Retinal pigment epithelial cell (primary cell): ENCODE data around the gene YJU2.
"Not testable (repeated sequence)": the region's sequence is repeated elsewhere in the genome, so short reads cannot be mapped to it uniquely, and the experiment has no call there.

Source experiments
- DNase-seq: peaks from one replicate; pipeline ENCODE4 v3.0.0-alpha.2; 2010; ENCODE audit warnings: low read depth
- H3K4me3 ChIP-seq: 2 replicates; pipeline ENCODE4 v1.5.1; 2011; ENCODE audit warnings: mild to moderate bottlenecking, low read length, control low read depth, moderate library complexity
- CTCF ChIP-seq: conservative IDR thresholded peaks from 2 replicates; pipeline ENCODE4 v1.5.1; 2011; ENCODE audit warnings: low read depth, low read length, control low read depth, inconsistent platforms

Gene YJU2

GRCh38 chr19:4228765-4229178 is 18.1 kb upstream of the YJU2 start:
- no peak overlapping the region for H3K4me3 ChIP-seq
- no peak for DNase-seq
- no peak for TF ChIP-seq CTCF

- DNase-seq = no peak
- H3K4me3 ChIP-seq = no peak within 1 kb of the TSS
- no peak for TF ChIP-seq CTCF
Measured at GRCh38 chr19:4229179-4229931, 17.5 kb upstream of the YJU2 start, which contains the start of gene EBI3. TSS of gene EBI3 (plus strand) at chr19:4229523. CDS start at chr19:4229551, 28 bp downstream.

DNA sequence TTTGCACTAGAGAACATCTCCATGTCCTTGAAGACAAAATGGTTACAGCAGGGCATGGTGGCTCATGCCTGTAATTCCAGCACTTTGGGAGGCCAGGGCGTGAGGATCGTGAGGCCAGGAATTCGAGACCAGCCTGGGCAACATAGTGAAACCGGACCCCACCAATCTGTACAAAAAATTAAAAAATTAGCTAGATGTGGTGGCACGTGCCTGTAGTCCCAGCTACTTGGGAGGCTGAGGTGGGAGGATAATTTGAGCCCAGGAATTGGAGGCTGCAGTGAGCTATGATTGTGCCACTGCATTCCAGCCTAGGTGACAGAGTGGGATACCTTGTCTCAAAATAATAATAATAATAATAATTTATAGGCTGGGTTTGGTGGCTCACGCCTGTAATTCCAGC is 16.6 kb upstream of the YJU2 start:
- DNase-seq, H3K4me3 ChIP-seq: not testable (repeated sequence)

- not testable (repeated sequence) for H3K4me3 ChIP-seq, DNase-seq
Measured at GRCh38 chr19:4231521-4231920, 15.4 kb upstream of the YJU2 start.

DNA sequence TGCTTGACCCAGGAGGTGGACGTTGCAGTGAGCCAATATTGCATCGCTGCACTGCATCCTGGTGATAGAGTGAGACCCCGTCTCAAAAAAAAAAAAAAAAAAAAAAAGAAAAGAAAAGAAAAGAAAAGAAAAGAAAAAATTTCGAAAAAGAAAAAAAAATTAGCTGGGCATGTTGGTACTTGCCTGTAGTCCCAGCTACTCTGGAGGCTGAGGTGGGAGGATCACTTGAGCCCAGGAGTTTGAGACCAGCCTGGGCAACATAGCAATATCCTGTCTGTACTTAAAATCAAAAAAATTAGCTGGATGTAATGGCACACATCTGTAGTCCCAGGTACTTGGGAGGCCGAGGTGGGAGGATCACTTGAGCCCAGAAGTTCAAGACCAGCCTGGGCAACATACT is 14.7 kb upstream of the YJU2 start:
- H3K4me3 ChIP-seq, DNase-seq: not testable (repeated sequence)

DNA sequence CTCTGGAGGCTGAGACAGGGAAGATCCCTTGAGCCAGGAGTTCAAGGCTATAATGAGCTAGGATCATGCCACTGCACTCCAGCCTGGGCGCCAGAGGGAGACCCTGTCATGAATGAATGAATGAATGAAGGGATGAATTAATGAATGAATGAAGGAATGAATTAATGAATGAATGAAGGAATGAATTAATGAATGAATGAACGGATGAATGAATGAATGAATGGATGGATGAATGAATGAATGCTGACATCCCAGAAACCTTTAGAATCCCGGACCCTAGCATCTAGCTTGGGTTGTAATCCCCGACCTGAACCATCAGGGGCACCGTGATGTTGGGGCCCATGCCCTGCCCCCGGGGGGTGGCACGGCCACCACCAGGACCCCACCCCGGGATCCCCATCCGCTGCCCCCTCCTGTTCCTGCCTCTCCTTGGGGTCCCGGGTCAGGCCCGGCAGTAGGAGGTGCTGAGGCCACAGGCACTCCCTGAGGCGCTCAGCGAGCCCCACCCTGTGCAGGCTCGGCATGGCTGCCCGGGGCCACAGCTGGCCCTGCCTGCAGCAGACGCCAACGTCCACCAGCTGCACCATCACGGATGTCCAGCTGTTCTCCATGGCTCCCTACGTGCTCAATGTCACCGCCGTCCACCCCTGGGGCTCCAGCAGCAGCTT is 14.1 kb upstream of the YJU2 start:
- no peak for TF ChIP-seq CTCF
- H3K4me3 ChIP-seq = no peak overlapping the region
- DNase-seq = no peak

DNA sequence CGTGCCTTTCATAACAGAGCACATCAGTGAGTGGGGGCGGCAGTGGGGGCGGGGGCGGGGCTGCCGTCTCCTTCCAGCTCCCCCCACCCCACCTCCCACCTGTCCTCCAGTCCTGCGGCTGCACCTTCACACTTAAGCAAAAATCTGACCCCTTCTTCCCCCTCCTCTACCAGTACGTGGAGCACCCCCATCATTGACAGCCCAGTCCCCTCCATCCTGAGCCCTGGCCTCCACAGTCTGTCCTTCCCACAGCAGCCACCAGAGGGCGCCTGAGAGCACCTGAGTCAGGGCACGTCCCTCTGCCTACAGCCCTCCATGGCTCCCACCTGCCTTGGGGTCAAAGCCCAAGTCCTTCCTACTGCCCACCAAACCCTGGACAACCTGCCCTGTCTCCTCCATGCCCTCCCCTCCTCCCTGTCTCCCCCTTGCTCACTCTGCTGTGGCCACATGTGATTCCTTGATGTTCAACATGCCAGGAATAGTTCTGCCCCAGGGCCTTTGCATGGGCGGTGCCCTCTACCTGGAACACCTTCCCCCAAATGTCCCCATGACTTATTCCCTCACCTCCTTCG is 13.5 kb upstream of the YJU2 start:
- TF ChIP-seq CTCF = peak; percentile 81
- no peak for DNase-seq
- no peak overlapping the region for H3K4me3 ChIP-seq

DNA sequence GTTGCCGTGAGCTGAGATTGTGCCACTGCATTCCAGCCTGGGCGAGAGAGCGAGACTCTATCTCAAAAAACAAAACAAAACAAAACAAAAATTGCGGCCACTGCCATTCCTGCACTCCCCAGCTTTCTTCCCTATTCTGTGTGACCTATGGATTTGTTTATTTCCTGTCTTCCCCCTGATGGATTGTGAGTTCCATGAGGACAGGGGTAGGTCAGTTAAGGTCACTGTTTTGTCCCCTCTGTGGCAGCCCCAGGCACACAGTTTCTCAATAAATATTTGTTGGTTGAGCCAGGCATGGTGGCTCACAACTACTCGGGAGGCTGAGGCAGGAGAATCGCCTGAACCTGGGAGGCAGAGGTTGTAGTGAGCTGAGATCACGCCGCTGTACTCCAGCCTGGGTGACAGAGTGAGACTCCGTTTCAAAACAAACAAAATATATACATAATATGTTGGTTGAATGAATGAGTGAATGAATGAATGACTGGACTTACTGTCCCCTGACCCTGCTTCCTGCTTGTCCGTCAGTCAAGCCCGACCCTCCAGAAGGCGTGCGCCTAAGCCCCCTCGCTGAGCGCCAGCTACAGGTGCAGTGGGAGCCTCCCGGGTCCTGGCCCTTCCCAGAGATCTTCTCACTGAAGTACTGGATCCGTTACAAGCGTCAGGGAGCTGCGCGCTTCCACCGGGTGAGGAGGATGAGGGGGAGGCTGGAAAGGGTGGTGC is 12.6 kb upstream of the YJU2 start:
- no peak for TF ChIP-seq CTCF
- no peak for DNase-seq

More for the DNA sequence above, 12.6 kb upstream of the YJU2 start:
- no peak overlapping the region for H3K4me3 ChIP-seq
